ENCODE measurements around the gene GLG1.

Gene GLG1

DNA sequence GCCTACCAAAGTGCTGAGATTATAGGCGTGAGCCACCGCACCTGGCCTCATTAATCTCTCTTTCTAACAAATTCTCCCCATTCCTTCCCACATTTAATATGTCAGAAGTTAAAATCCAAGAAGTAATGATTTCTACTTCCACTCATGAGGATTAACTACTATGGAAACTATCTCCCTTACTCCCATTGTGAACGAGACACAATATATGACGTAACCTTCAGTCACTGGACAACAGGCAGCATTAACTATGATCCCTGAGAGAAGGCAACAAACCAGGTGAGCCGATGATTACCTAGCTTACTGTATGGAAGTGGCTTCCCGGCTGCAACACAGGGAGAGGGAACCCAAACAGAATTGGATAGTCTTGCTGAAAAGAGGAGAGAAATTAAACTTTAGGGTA, 20.0 kb downstream of the GLG1 start:
- DNase-seq (ENCODE audit: low read depth) = no peak
- TF ChIP-seq, protein P1, sequence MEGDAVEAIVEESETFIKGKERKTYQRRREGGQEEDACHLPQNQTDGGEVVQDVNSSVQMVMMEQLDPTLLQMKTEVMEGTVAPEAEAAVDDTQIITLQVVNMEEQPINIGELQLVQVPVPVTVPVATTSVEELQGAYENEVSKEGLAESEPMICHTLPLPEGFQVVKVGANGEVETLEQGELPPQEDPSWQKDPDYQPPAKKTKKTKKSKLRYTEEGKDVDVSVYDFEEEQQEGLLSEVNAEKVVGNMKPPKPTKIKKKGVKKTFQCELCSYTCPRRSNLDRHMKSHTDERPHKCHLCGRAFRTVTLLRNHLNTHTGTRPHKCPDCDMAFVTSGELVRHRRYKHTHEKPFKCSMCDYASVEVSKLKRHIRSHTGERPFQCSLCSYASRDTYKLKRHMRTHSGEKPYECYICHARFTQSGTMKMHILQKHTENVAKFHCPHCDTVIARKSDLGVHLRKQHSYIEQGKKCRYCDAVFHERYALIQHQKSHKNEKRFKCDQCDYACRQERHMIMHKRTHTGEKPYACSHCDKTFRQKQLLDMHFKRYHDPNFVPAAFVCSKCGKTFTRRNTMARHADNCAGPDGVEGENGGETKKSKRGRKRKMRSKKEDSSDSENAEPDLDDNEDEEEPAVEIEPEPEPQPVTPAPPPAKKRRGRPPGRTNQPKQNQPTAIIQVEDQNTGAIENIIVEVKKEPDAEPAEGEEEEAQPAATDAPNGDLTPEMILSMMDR (IDR thresholded peaks at IDR 0.05; ENCODE audit: low read depth, low read length, missing control alignments) = no peak
- no peak overlapping the region for H3K4me3 ChIP-seq (ENCODE audit: low read depth, low read length)
- in situ Hi-C loops (cut with HindIII; ENCODE audit: low sequenced_read_pairs) = no loop called here

DNA sequence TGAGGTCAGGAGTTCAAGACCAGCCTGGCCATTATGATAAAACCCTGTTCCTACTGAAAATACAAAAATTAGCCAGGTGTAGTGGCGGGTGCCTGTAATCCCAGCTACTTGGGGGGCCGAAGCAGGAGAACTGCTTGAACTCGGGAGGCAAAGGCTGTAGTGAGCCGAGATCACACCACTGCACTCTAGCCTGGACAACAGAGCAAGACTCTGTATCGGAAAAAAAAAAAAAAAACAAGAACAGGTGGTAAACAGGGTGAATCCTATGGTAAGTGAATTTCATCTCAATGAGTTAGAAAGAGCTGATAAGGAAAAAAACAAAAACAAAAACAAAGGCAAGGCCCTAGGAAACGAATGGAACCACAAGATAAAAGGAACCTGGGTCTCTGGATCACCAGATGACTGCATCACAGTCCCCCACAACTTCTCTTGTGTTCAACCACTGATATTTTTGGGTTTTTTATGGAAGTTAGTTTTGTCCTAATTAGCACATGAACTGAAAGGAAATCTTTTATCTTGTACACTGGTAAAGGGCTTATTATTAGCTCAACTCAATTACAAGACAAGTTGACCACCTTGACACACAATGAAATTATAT, 21.0 kb downstream of the GLG1 start:
- DNase-seq (ENCODE audit: low read depth) = no peak
- TF ChIP-seq, protein P1 (IDR thresholded peaks at IDR 0.05; ENCODE audit: low read depth, low read length, missing control alignments) = no peak
- in situ Hi-C loops (cut with HindIII; ENCODE audit: low sequenced_read_pairs) = no loop called here
- H3K4me3 ChIP-seq (ENCODE audit: low read depth, low read length) = no peak overlapping the region

DNA sequence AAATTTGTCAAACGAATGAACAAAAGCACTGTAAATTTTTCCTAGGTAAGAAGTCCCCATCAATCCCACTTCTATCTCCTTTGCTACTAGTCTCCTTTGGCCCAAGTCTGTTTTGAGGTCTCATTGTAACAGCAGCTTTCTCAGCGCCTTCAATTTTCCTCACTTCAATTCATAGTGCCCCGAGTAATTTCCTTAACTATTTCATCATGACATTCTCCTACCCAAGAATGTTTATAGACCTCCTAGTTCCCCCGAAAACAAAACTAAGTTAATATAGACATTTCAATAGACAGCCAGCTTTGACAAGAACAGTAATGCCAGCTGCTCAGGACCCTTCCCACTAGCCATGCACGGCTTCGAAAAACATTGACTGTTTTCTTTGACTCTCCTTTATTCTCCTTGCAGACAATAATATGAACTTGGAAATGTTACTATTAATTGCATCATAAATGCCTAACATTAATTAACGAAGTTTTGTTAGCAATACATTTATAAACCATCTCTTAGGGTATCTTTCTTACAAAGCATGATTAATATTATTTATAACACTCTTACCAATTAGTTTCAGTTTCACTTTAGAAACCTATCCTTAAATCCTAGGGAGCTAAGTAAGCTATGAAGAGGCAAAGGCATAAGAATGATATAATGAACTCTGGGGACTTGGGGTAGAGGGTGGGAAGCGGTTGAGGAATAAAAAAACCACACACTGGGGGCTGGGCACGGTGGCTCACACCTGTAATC, 22.8 kb downstream of the GLG1 start:
- TF ChIP-seq, protein P1 (IDR thresholded peaks at IDR 0.05; ENCODE audit: low read depth, low read length, missing control alignments) = no peak
- in situ Hi-C loops (cut with HindIII; ENCODE audit: low sequenced_read_pairs) = no loop called here
- DNase-seq (ENCODE audit: low read depth) = no peak
- no peak overlapping the region for H3K4me3 ChIP-seq (ENCODE audit: low read depth, low read length)

DNA sequence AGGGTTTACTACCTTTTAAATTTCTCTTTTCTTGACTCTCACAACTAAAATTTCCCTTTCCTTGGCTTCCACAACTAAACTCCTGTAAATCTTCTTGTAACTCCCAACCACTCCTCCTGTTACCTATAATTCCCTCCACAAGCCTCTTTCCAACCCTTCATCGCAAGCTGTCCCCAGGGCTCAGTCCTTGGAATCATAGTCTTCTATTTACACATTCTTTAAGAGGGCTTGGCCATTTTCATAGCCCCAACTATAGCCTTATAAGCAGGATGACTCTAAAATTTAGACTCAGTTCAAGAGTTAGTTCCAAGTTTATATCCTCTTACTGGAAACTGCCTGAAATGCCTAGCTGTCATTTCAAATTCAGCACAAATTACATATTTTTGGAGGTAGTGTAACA, 23.9 kb downstream of the GLG1 start:
- in situ Hi-C loops (cut with HindIII; ENCODE audit: low sequenced_read_pairs) = no loop called here
- H3K4me3 ChIP-seq (ENCODE audit: low read depth, low read length) = no peak overlapping the region
- TF ChIP-seq, protein P1 (IDR thresholded peaks at IDR 0.05; ENCODE audit: low read depth, low read length, missing control alignments) = no peak
- no peak for DNase-seq (ENCODE audit: low read depth)

DNA sequence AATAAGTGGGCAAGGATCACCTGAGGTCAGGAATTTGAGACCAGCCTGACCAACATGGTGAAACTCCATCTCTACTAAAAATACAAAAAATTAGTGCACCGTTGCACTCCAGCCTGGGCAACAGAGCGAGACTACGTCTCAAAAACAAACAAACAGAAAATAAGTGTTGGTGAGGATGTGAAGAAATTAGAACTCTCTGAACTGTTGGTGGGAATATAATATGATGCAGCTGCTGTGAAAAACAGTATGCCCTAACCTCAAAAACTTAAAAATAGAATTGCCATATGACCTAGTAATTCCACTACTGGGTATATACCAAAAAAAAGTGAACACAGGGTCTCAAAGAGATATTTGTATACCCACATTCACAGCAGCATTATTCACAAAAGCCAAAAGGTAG, 26.1 kb downstream of the GLG1 start:
- DNase-seq (ENCODE audit: low read depth) = no peak
- H3K4me3 ChIP-seq (ENCODE audit: low read depth, low read length) = no peak overlapping the region
- in situ Hi-C loops (cut with HindIII; ENCODE audit: low sequenced_read_pairs) = no loop called here
- TF ChIP-seq, protein P1 (IDR thresholded peaks at IDR 0.05; ENCODE audit: low read depth, low read length, missing control alignments) = no peak

DNA sequence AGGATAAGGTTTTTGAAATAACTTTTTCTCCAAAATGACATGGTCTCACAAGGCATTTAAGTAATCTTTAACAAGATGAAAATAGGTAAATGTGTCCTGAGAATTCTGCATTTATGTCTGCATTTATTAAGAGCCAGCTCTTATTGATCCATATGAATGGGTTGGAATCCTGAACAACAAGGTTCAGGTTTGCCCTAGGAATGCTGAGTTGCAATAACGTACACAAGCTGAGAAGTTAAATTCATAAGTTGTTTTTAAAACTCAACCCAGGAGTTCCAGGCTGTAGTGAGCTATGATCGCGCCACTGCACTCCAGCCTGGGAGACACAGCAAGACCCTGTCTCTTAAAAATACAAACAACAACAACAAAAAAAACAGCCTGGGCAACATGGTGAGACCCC, 28.1 kb downstream of the GLG1 start:
- H3K4me3 ChIP-seq (ENCODE audit: low read depth, low read length) = no peak overlapping the region
- in situ Hi-C loops (cut with HindIII; ENCODE audit: low sequenced_read_pairs) = no loop called here
- no peak for DNase-seq (ENCODE audit: low read depth)
- TF ChIP-seq, protein P1 (IDR thresholded peaks at IDR 0.05; ENCODE audit: low read depth, low read length, missing control alignments) = no peak

All from astrocyte of the cerebellum (primary cell).